ENCODE results near the gene ANGPTL8. TPM values are rescaled to one million over a fixed set of nuclear protein-coding genes. Genes with fewer than 3 reads are reported as not detected.

Gene ANGPTL8
- total and polyA plus RNA-seq, 7 donors, result 0.08 to 14.6 (median 0.48) TPM; not detected in 2

- Histone ChIP-seq H3K4me1 (no peaks in the 10 kb centered on the region), H3K4me3 (no peak overlapping the region), H3K9me3 (no peaks in the 10 kb centered on the region), H3K27ac (no peak overlapping the region), H3K36me3 (ENCODE audit: insufficient read depth in 1 of 2, low read depth in 1 of 2) (peaks cover 0 to 38% of the 10 kb centered on the region in 2 donors), H3K27me3 (ENCODE audit: insufficient read depth in 3 of 3, low read length in 2 of 3) (no peaks in the 10 kb centered on the region)
- 87 to 100% (median 93%) methylated on average over 7 of the region's 7 CpGs for WGBS, 3 donors
- ATAC-seq (no peak), DNase-seq (no peak)
- TF ChIP-seq CTCF (IDR thresholded peaks at IDR 0.05), result no peak
- intact Hi-C loops (cut with DNase I), result no loop called here
Observed at GRCh38 chr19:11230621-11231386, 8.6 kb upstream of the ANGPTL8 start.

GRCh38 chr19:11232555-11232954 lies 6.9 kb upstream of the ANGPTL8 start:
- Histone ChIP-seq H3K4me1 (no peaks in the 10 kb centered on the region), H3K36me3 (ENCODE audit: insufficient read depth in 1 of 2, low read depth in 1 of 2) (peaks cover 0 to 38% of the 10 kb centered on the region in 2 donors), H3K27me3 (ENCODE audit: insufficient read depth in 3 of 3, low read length in 2 of 3) (no peaks in the 10 kb centered on the region), H3K27ac (no peak overlapping the region), H3K9me3 (no peaks in the 10 kb centered on the region), H3K4me3 (no peak overlapping the region)
- WGBS, 3 donors, result 87 to 90% (median 90%) methylated on average over 4 of the region's 4 CpGs
- no peak for TF ChIP-seq CTCF (IDR thresholded peaks at IDR 0.05)
- intact Hi-C loops (cut with DNase I), result no loop called here
- DNase-seq, result no peak
- no peak for ATAC-seq

GRCh38 chr19:11233073-11233472 lies 6.3 kb upstream of the ANGPTL8 start:
- peaks cover 0 to 38% of the 10 kb centered on the region in 2 donors for H3K36me3 ChIP-seq (ENCODE audit: insufficient read depth in 1 of 2, low read depth in 1 of 2)
- intact Hi-C loops (cut with DNase I), result no loop called here
- H3K4me1 ChIP-seq, result no peaks in the 10 kb centered on the region
- no peak overlapping the region for H3K4me3 ChIP-seq
- no peak overlapping the region for H3K27ac ChIP-seq
- H3K9me3 ChIP-seq, result no peaks in the 10 kb centered on the region
- no peak for DNase-seq
- no peak for ATAC-seq
- no peak for TF ChIP-seq CTCF (IDR thresholded peaks at IDR 0.05)
- H3K27me3 ChIP-seq (ENCODE audit: insufficient read depth in 3 of 3, low read length in 2 of 3), result no peaks in the 10 kb centered on the region
- 86 to 90% (median 87%) methylated on average over 15 of the region's 15 CpGs for WGBS, 3 donors

- no peak for TF ChIP-seq CTCF (IDR thresholded peaks at IDR 0.05)
- Histone ChIP-seq H3K4me1 (no peaks in the 10 kb centered on the region), H3K9me3 (no peaks in the 10 kb centered on the region), H3K36me3 (ENCODE audit: insufficient read depth in 1 of 2, low read depth in 1 of 2) (peaks cover 0 to 45% of the 10 kb centered on the region in 2 donors), H3K27me3 (ENCODE audit: insufficient read depth in 3 of 3, low read length in 2 of 3) (no peaks in the 10 kb centered on the region), H3K27ac (no peak overlapping the region), H3K4me3 (no peak overlapping the region)
- ATAC-seq, result no peak
- no peak for DNase-seq
- 89 to 92% (median 91%) methylated on average over 5 of the region's 5 CpGs for WGBS, 3 donors
- intact Hi-C loops (cut with DNase I), result no loop called here
Observed at GRCh38 chr19:11234486-11235075, 4.8 kb upstream of the ANGPTL8 start.

Measured in psoas muscle (tissue), 8 donors.